KG1 (cell line): ENCODE results near the gene FN3K.
A peak's percentile ranks its signal among the peaks of the same experiment; 100 is the strongest.
"Not testable (repeated sequence)": the region's sequence is repeated elsewhere in the genome, so short reads cannot be mapped to it uniquely, and the experiment has no call there.

Source experiments
- DNase-seq: peaks from one replicate; lab custom pipeline; 2025; lab: John Stamatoyannopoulos, UW

Gene FN3K

DNA sequence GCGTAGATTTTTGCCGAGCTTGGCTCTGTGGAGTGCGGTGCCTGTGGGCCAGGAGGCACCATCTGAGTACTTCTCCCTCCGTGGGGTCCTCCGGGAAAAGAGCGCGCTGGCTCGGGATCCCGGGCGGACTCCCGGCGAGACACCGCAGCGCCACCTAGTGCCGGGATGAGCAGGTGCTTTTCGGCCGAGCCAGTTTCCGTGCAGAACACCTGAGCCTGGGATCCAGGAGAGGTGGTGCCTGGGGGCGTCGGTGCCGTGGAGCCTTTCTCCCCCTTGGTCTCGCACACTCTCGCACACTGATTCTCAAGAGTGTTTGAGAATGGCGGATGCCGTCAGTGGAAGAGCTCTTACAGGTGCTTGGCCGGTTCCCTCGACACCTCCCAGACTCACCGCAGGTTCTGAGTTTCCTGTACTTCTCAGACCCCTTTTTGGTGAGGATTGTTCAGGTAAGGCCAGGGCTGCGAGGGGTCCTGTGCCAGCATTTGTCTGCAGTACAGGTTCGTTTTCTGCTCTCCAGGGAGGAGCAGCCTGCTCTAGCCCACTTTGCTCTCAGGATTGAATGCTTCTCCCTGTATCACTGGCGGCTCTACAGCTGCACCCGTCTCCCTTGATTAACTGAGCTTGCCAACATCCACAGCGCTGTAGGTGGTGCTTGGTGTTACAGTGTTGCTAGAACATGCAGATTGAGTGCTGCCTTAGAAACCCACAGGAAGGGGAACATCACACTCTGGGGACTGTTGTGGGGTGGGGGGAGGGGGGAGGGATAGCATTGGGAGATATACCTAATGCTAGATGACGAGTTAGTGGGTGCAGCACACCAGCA lies 39.8 kb downstream of the FN3K start:
- DNase-seq: no peak

DNA sequence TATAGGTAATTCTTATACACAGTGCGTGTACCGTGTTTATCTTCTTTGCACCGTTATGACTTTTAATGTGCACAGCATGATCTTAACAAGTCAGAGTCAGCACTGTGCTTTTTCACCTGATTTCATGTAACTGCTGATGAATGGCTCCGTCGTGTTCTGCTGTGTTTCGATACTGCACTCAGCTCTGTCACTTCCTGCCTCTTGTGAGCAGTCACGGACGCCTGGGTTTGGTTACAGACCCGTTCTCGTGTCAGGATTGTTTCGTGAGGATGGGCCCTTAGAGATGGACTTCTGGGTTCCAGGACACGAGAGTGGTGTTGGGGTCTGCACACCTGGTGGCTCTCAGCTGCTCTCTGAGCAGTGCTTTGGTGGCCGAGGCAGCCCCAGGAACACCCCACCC lies 41.0 kb downstream of the FN3K start:
- no peak for DNase-seq

DNA sequence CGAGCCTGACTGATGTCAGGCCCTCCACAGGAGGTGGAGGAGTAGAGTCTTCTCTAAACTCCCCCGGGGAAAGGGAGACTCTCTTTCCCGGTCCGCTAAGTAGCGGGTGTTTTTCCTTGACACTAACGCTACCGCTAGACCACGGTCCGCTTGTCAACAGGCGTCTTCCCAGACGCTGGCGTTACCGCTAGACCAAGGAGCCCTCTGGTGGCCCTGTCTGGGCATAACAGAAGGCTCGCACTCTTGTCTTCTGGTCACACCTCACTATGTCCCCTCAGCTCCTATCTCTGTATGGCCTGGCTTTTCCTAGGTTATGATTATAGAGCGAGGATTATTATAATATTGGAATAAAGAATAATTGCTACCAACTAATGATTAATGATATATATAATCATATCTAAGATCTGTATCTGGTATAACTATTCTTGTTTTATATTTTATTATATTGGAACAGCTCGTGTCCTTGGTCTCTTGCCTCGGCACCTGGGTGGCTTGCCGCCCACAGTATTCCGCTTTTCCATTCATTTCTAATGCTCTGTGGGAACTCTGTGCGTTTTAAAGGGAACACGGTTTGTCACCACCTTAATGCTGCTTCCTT lies 42.5 kb downstream of the FN3K start:
- not testable (repeated sequence) for DNase-seq

DNA sequence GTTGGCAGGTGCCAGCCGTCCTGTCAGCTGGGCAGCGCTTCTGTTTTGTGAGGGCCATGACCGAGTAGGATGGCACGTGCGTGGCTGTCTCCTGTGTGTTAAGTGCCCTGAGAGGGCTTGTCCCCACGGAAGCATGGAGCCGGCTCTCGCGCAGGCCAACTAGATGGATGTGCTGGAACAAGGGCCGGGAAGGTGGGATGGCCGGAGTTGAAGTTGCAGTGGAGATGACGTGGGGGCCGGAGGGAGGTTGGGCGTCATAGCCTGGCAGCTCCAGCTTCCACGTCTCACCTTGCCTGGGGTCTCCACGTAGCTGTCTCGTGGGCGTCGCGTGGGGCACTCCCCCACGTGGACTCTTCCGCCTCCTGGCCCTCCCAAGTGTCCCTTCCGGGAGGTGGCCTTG lies 44.1 kb downstream of the FN3K start:
- no peak for DNase-seq

DNA sequence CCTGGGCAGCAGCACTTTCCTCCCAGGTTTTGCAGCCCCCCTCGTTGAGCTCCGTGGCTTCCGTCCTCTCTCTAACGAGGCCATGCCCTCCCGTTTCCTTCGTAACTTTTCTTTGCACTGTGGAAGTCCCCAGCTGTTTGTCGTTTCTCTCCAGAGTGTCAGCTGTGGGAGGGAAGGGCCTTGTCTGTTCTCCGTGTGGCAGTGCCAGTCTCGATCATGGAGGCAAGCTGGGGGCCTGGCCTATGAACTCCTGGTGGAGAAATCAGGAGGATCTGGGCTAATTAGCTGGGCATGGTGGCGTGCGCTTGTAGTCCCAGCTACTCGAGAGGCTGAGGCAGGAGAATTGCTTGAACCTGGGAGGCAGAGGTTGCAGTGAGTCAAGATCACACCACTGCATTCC lies 44.8 kb downstream of the FN3K start:
- no peak for DNase-seq

DNA sequence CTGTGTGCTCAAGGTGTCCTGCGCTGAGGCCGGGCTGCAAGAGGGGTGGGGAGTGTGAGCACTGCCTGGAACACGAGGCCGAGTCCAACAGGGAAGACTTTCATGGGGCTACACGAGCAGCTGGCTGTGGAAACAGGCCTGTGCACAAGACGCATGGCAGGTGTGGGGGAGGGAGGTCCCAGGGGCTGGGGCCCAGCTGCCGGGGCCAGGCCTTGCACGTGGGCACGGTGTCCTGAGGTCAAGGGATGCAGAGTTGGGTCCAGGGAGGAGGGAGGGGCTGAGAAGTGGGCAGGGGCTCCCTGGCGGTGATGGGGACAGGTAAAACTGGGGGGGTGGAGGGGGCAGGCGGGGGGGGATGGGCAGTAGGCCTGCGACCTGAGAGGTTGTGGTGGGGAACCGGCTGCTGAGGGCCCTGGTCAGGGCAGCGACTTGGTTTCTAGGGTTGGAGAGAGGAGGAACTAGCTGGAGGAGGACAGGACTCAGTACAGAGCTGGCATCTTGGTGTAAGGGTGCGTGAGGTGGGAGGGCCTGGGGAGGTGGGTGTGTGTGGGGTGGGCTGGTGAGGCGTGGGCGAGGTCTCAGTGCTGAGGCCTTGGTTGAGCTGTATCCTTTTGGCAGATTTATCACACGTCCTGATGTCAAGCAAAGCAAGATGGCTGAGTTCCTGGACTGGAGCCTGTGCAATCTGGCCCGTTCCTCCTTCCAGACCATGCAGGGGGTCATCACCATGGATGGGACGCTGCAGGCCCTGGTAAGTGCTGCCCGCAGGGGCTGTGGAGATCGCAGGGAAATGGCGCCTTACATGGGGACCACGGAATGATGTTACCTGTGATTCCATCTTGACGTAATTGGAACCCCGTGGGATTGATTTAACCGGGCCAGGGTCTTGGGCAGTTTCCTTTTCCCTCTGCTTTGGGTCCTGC lies 45.8 kb downstream of the FN3K start:
- DNase-seq: no peak

DNA sequence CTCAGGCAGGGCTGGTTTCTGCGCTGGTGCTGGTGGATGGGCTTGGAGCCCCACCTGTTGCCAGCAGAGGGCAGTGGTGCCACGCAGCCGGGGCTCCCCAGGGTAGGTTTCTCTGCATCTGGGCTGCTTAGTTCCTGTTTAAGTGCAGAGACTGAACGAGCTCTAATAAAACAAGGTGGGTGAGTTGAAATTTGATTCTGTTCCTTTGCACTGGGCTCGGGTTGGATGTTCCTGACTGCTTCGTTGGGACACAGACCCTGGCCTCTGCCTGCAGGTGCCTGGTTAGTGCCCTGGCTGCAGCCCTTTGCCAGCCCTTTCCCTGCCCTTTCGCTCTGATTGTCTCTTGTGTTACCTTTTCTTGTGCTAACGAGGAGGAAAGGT lies 46.5 kb downstream of the FN3K start:
- peak; percentile 81 for DNase-seq

DNA sequence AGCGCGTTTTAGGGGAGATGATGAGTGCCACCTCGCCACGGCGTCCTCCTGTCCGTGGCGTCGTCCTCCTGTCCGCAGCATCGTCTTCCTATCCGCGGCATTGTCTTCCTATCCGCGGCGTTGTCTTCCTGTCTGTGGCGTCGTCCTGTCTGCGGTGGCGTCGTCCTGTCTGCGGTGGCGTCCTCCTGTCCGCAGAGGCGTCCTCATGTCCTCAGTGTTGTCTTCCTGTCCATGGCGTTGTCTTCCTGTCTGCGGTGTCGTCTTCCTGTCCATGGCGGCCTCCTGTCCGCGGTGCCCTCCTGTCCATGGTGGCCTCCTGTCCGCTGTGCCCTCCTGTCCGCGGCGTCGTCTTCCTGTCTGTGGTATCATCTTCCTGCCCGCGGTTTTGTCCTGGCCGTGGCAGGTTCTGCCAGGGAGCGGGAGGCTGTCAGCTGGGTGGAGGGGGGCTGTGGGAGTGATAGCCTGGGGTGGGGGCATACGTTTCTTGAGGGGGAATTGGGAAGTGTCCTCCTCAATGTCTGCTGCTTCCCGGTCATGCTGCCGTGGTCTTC lies 47.3 kb downstream of the FN3K start:
- peak; percentile 42 for DNase-seq

DNA sequence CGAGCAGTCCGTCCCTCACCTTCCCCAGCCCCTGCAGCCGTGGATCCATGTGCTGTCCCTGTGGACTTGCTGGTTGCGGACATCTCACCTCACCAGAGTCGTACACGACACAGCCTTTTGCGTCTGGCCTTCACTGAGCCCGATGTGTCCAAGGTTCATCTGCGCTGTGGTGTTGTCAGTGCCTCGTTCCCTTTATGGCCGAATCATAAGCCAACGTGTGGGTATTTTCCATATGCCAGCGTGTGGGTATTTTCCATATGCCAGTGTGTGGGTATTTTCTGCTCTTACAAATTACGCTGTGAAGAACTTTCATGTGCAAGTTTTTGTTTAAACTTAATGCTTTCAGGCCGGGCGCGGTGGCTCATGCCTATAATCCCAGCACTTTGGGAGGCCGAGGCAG lies 48.1 kb downstream of the FN3K start:
- DNase-seq: no peak

DNA sequence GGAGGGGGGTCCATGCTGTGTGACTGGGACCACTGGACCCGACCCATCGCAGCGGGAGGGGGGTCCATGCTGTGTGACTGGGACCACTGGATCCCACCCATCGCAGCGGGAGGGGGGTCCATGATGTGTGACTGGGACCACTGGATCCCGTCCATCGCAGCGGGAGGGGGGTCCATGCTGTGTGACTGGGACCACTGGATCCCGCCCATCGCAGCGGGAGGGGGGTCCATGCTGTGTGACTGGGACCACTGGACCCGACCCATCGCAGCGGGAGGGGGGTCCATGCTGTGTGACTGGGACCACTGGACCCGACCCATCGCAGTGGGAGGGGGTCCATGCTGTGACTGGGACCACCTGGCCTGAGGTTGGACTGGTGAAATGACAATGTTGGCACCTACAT lies 50.2 kb downstream of the FN3K start:
- DNase-seq: not testable (repeated sequence)

DNA sequence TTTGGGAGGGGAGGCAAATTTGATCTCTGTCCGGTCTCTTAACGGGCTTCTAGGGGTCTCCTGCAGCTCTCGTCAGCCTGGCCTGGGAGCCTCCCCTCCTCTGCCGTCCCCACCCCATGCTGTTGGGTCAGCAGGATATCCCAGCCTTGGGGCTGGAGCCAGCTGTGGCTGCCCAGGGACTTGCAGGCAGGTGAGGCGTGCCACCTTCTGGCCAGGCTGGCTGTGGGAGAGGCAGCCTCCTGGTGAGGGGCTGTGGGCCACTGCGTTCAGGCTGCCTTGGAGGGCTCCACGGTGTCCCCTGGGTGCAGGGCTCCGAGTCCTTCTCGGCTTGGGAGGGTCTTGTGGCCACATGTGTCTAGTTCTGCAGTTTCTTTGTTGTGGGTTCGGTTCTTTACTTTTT lies 51.0 kb downstream of the FN3K start:
- DNase-seq: no peak

DNA sequence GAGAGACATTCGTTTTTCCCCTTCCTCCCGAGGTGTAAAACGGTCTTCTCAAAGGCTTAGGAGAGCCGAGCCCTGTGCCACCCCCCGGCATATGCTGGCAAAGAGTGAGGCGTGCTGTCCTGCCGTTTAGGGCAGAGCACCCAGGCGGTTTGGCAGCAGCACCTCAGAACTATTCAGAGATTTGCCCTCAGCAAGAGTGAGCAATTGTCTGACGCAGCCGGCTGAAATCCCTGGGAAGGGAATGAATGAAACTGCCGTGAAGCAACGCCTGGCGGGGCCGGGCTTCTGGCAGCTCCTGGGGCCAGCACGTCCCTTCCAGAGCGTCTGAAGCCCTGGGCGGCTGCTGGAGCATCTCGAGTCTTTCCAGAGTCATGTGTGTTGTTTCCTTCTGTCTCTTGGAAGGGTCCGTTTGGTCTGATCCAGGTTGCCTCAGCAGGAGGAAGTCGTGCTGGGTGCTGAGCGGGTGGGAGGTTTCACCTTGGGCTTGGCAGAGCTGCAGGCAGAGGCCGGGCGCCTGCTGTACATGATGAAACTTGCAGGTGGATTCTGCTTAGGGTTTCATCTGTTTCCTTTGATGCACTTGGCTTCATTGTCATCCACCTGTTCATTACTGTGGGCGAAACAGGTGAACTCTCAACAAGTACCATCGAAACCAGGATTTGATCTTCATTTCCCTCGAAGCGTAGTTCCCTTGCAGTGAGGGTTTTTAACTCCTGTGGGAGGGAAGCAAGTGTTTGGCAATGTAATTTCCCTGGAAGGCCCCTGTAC lies 51.9 kb downstream of the FN3K start:
- DNase-seq: no peak

DNA sequence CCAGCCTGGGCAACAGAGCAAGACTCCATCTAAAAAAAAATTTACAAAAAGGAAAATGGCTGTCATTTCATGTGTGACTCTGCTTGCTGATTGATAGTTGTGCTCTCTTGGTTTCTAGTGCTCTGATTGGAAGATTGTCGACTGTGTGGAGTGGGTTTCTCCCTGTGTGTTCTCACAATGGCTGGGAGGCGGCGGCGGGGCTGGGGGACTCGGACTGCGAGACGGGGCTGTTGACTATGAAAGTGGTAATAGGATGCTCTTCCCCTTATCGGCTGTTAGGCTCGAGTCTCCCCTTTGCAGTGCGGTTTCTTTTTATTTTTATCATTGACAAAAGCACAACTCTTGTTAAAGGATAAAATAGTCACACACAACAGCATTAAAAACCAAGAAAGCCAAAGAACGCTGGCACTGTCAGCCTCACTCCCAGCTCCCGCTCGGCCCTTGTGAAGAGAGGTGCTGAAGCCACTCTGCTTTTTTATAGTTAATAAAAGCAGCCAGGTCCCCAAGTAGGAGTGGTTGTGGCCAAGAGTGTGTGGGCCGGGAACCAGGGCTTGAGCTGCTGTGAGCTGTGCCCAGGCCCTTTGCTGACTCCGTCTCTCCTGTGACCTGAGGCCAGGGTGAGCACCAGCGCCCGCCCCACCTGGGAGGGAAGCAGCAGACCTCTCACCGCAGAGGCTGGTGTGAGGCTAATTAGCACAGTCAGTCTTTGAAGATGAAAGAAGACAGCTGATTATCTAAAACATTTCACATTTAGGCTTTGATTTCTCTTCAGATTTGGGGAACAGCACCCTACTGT lies 53.0 kb downstream of the FN3K start:
- no peak for DNase-seq

DNA sequence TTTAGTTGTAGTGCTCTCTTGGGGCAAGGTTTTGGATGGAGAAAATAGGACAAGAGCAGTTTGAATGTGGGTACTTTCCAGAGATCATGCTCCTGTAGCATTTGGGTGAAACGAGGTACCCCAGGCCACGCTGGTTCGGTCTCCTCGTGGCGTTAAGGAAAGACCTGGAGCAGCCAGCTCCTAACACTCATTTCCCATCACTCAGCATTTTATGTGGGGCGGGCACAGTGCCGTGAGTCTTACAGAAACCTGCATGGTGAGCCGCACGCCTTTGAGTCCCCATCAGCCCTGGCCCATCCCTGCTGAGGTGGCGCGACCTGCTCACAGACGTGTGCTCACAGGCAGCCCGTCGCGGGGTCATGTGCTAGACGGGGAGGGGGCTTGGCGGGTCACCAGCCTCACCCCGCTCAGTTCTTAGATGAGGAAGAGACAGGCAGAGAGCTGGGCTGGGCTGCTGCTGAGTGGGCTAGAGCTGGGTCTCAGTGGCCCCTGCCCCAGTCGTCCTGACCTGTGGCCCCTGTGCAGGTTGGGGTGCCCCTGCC lies 53.7 kb downstream of the FN3K start:
- DNase-seq: no peak

DNA sequence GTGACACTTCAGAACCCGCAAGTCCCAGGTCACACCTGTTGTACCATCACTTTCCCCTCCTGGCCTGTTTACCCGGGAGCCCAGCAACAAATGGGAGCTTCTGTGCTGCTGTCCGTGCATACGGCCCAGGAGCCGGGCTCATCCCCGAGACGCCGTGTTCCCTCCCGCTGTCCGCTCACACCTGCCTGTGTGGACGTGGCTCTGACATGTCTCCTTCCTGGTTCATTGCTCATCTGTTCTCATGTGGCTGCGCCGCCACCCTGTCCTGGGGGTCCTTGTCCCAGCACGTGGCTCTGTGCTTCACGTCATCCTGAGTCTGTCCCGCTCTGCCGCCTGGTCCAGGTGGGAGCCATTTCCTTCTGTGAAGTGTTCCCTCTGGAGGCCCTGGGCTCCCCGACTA lies 54.4 kb downstream of the FN3K start:
- DNase-seq: no peak

DNA sequence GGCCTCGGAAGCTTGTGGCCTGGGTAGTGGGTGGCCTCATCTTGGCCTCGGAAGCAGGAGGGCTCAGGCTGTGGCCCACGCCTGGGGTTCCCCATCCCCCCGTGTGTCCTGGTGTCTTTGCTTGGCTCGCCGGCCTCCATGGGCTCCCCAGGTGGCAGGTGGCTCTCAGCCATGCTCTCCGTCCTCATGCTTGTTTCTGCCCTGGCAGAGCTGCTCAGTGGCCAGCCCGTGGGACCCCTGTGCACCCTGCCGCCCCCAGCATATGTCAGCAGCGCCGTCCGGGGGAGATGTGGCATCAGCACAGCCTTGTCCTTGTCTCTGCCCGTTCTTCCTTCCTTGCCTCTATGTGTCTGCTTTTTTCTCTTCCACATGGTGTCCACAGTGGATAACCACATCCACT lies 55.0 kb downstream of the FN3K start:
- DNase-seq: no peak

DNA sequence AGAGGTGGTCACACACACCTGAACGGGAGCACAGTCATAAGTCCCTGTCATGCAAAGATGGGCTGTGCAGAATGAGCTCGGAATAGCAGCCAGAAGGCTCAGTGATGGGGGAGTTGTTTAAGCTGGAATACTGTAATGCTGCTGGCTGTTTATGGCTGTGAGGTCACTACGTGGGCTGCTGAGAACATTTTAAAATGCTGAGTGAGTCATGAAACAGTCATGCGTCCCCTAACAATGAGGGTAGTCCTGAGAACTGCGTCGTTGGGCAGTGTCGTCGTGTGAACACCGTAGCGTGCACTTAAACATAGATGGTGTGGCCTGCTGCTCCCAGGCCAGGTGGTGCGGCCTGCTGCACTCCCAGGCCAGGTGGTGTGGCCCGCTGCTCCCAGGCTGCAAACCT lies 56.1 kb downstream of the FN3K start:
- no peak for DNase-seq

DNA sequence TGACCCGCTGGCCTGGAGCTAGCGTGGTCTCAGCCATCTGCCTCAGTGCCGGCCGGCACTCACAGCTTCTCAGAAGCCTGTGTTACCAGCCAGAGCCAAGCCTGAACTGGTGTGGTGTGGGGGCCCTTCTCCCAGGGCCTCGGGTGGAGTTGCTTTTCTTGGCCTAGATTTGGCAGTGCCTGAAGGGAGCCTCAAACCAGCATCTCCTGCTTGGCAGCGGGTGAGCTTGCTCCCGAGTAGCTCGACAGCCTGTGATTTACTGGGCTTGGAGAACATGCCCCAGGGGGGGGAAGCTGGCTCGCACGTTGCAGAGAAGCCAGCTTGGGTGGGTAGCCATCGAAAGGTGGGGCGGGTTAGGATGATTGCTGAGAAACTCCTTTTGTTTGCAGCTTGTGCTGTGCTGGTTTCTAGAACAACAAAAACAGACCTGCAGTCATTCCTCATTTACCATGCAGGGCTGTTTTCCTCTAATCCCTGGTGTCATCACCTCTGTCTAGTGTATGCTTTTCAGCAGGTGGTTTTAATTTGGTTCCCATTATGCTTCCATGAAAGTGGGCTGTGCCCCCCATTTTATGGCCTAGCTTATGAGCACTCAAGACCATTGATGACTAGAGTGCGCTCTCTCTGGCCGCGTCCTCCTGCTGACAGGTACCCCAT lies 58.7 kb downstream of the FN3K start:
- DNase-seq: no peak

DNA sequence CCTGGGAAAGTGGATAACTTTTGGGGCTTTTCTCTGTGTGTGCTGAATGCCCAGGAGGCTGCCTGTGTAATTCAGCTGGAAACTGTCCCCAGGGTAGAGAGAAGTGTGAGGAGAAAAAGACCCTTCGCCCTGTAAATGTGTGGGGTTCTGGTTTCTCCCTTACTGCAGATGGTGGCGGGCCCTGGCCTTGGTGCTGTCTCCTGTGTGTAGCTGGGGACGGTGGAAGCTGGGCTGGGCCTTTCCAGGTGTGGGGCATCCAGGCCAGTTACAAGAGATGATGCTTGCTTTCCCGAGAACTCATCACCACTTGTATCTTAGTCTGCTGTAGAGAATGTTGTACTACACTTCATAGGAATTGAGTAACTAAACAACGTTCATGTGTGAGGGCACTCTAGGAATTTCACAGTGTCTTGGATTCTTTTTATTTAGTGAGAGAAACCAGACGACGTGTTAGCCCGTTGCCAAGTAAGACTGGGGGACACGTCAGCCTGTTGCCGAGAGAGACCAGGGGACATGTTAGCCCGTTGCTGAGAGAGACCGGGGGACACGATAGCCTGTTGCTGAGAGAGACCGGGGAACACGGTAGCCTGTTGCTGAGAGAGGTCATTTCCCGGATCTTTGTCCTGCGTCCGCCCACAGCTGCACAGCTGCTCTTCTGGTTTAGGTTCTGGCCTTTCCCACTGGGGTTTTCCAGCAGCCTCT lies 59.5 kb downstream of the FN3K start:
- DNase-seq: no peak

DNA sequence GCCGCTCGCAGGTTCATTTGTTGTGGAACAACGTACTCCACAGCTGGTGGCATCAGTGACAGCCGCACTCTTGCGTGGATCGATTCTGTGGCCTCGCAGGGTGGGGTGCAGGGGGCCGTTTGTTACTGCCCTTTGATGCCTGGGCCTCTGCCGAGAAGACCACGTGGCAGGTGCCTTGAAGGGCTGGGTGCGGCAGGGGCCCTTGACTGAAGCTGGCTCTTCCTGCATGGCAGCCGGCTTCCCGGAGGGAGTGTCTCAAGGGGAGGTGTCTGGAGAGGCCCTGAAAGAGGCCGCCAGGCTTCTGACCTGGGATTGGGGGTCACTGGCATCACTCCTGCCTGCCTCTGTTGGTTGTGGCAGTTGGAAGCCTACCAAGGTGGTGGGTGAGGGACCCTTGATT lies 60.2 kb downstream of the FN3K start:
- no peak for DNase-seq
